ENCODE data around the gene PLXDC2.

- TF ChIP-seq CTCF (IDR thresholded peaks at IDR 0.05; ENCODE audit: low read length): no peak
- TF ChIP-seq EZH2 (IDR thresholded peaks at IDR 0.05; ENCODE audit: borderline replicate concordance, low read length): no peak
Measured at GRCh38 chr10:20228729-20229128, 412.5 kb downstream of the PLXDC2 start.
